PC-9 (cell line): ENCODE results near the gene CHRD. TPM values are rescaled to one million over a fixed set of nuclear protein-coding genes. Genes with fewer than 3 reads are reported as not detected.

ENCODE experiments used
- BruUV-seq: library from RNA; stranded (reverse); fragments of 400-500 nt; replicated peaks from 2 replicates; lab custom pipeline; 2021; lab: Mats Ljungman, UMichigan
- CTCF ChIA-PET: fragments of 300-600 bp; sonication (Branson Sonifier 250); formaldehyde crosslinking; loops from one replicate; lab custom pipeline; 2022; ENCODE audit warnings: antibody characterized with exemption; lab: Charles Lee
- POLR2A ChIA-PET: fragments of 300-600 bp; sonication (Branson Sonifier 250); formaldehyde crosslinking; loops from one replicate; lab custom pipeline; 2022; ENCODE audit warnings: antibody characterized with exemption; ENCODE audit not compliant: unreplicated experiment; lab: Charles Lee
- DNase-seq, 2 experiments: peaks; one replicate each; pipeline versions ENCODE4 v3.0.0 to v3.0.0-alpha.2; 2015 to 2022; ENCODE audit warnings: mixed read lengths in 1 of 2
- H2AFZ ChIP-seq: fragments of 200-600 bp; sonication (generic); 2 replicates; pipeline ENCODE4 v1.8.1; 2017; ENCODE audit warnings: antibody characterized with exemption
- H3F3A ChIP-seq: fragments of 200-600 bp; sonication (generic); 2 replicates; pipeline ENCODE4 v1.8.1; 2017; ENCODE audit warnings: antibody characterized with exemption, mild to moderate bottlenecking, low read depth; ENCODE audit not compliant: insufficient read depth
- H3K27ac ChIP-seq: fragments of 200-600 bp; sonication (generic); 2 replicates; pipeline ENCODE4 v1.6.1; 2016; ENCODE audit warnings: mixed run types
- H3K27me3 ChIP-seq: fragments of 200-600 bp; sonication (generic); 2 replicates; pipeline ENCODE4 v1.6.1; 2016; ENCODE audit warnings: low read depth, mixed run types; ENCODE audit not compliant: insufficient read depth
- H3K36me3 ChIP-seq: fragments of 200-600 bp; sonication (generic); 2 replicates; pipeline ENCODE4 v1.6.1; 2016; ENCODE audit warnings: low read depth, mixed run types
- H3K4me1 ChIP-seq: fragments of 200-600 bp; sonication (generic); replicated peaks from 2 replicates; pipeline ENCODE4 v1.6.1; 2016; ENCODE audit warnings: mixed run types; ENCODE audit not compliant: insufficient read depth
- H3K4me2 ChIP-seq: fragments of 200-600 bp; sonication (generic); 2 replicates; pipeline ENCODE4 v1.6.1; 2017; ENCODE audit warnings: mixed run types
- H3K4me3 ChIP-seq: fragments of 200-600 bp; sonication (generic); 2 replicates; pipeline ENCODE4 v1.6.1; 2016; ENCODE audit warnings: mixed run types
- H3K79me2 ChIP-seq: fragments of 200-600 bp; sonication (generic); 2 replicates; pipeline ENCODE4 v1.6.1; 2017; ENCODE audit warnings: low read depth, mixed run types
- H3K9me2 ChIP-seq: fragments of 200-600 bp; sonication (generic); 2 replicates; pipeline ENCODE4 v1.8.1; 2017; ENCODE audit warnings: mild to moderate bottlenecking; ENCODE audit not compliant: insufficient read depth
- H3K9me3 ChIP-seq: fragments of 200-600 bp; sonication (generic); 2 replicates; pipeline ENCODE4 v1.8.1; 2016; ENCODE audit warnings: low read depth; ENCODE audit not compliant: insufficient read depth
- H4K20me1 ChIP-seq: fragments of 200-600 bp; sonication (generic); 2 replicates; pipeline ENCODE4 v1.8.1; 2017; ENCODE audit not compliant: insufficient read depth
- CTCF ChIP-seq: fragments of 200-600 bp; sonication (generic); conservative IDR thresholded peaks from 2 replicates; pipeline ENCODE4 v1.6.1; 2017; ENCODE audit warnings: mixed run types, antibody characterized with exemption, mild to moderate bottlenecking, moderate library complexity
- EZH2 ChIP-seq: fragments of 200-600 bp; sonication (generic); IDR thresholded peaks from 2 replicates; pipeline ENCODE4 v1.8.0; 2017; ENCODE audit warnings: antibody characterized with exemption, low read depth
- intact Hi-C: fragments of 100-400 bp; cut with micrococcal nuclease; formaldehyde crosslinking; loops from one replicate; pipeline ENCODE4 v1.10.0; 2022; ENCODE audit not compliant: unreplicated experiment
- total RNA-seq: library from RNA; stranded (reverse); gene quantifications from 2 replicates; pipeline ENCODE4 v1.2.3, GENCODE V29; 2021

CHRD gene
- total RNA-seq, 1 experiment from 2014 or later: not detected

- no peak for TF ChIP-seq CTCF
- no peak for TF ChIP-seq EZH2
- intact Hi-C loops: loop anchor here (5.0 kb wide), 1 partner anchor 430 kb away; no protein-coding TSS in a partner anchor
- ChIA-PET CTCF (interaction anchor here (0.6 to 3.8 kb wide), 12 partner anchors 11 to 544 kb away, joined by 3 to 75 read pairs (median 6); partner anchors contain the start of genes CLCN2 and POLR2H), POLR2A (interaction anchor here (0.5 to 0.7 kb wide), 2 partner anchors 9 to 153 kb away, joined by 4 to 8 read pairs; no protein-coding TSS in a partner anchor)
- Histone ChIP-seq H3K4me2 (no peak overlapping the region), H3K9me2 (no peaks in the 10 kb centered on the region), H2AFZ (no peak overlapping the region), H3K36me3 (peaks cover 9% of the 10 kb centered on the region), H4K20me1 (peaks cover 10% of the 10 kb centered on the region), H3K27ac (no peak overlapping the region), H3K79me2 (no peaks in the 10 kb centered on the region), H3K4me1 (no peaks in the 10 kb centered on the region), H3K27me3 (peaks cover 41% of the 10 kb centered on the region), H3K9me3 (no peaks in the 10 kb centered on the region), H3F3A (peaks cover 44% of the 10 kb centered on the region), H3K4me3 (no peak overlapping the region)
- DNase-seq: no peak
- no TSS peak for BruUV-seq
These were observed 7.5 kb upstream of the CHRD start for GRCh38 chr3:184372296-184372821.

- DNase-seq: no peak
- CTCF ChIA-PET: interaction anchor here (0.6 to 3.8 kb wide), 4 partner anchors 141 to 544 kb away, joined by 3 to 75 read pairs (median 24); no protein-coding TSS in a partner anchor
- TF ChIP-seq EZH2: no peak
- no peak for TF ChIP-seq CTCF
- Histone ChIP-seq H4K20me1 (peaks cover 10% of the 10 kb centered on the region), H3F3A (peaks cover 38% of the 10 kb centered on the region), H3K9me2 (no peaks in the 10 kb centered on the region), H3K27me3 (peaks cover 46% of the 10 kb centered on the region), H3K4me3 (no peak overlapping the region), H3K4me2 (no peak overlapping the region), H3K9me3 (no peaks in the 10 kb centered on the region), H2AFZ (no peak overlapping the region), H3K4me1 (no peaks in the 10 kb centered on the region), H3K79me2 (no peaks in the 10 kb centered on the region), H3K27ac (no peak overlapping the region), H3K36me3 (peaks cover 8% of the 10 kb centered on the region)
- POLR2A ChIA-PET: interaction anchor here (0.7 kb wide), 1 partner anchor 14 kb away, joined by 3 read pairs; no protein-coding TSS in a partner anchor
- BruUV-seq: no TSS peak
- intact Hi-C loops: loop anchor here (5.0 kb wide), 1 partner anchor 429 kb away; no protein-coding TSS in a partner anchor
These were observed 6.9 kb upstream of the CHRD start for GRCh38 chr3:184372911-184373310.

- ChIA-PET CTCF (interaction anchor here (0.7 to 3.8 kb wide), 3 partner anchors 140 to 545 kb away, joined by 3 to 75 read pairs (median 45); no protein-coding TSS in a partner anchor), POLR2A (interaction anchor here (0.7 kb wide), 1 partner anchor 14 kb away, joined by 3 read pairs; no protein-coding TSS in a partner anchor)
- Histone ChIP-seq H3K79me2 (no peaks in the 10 kb centered on the region), H2AFZ (no peak overlapping the region), H3K4me3 (no peak overlapping the region), H4K20me1 (peaks cover 9% of the 10 kb centered on the region), H3K27ac (no peak overlapping the region), H3K27me3 (peaks cover 51% of the 10 kb centered on the region), H3K4me2 (no peak overlapping the region), H3K36me3 (peaks cover 3% of the 10 kb centered on the region), H3K9me3 (no peaks in the 10 kb centered on the region), H3K9me2 (no peaks in the 10 kb centered on the region), H3F3A (peaks cover 33% of the 10 kb centered on the region), H3K4me1 (no peaks in the 10 kb centered on the region)
- no TSS peak for BruUV-seq
- TF ChIP-seq EZH2: no peak
- TF ChIP-seq CTCF: no peak
- intact Hi-C loops: loop anchor here (5.0 kb wide), 1 partner anchor 429 kb away; no protein-coding TSS in a partner anchor
- peak; percentile 37 to 43 for DNase-seq
These were observed 6.4 kb upstream of the CHRD start for GRCh38 chr3:184373422-184373821.
